MM.1S (cell line): ENCODE measurements around the gene RFX2.

Experiments
- CTCF ChIP-seq: fragments of 300-600 bp; sonication (generic); IDR thresholded peaks from 2 replicates; pipeline ENCODE4 v1.5.1; 2016; ENCODE audit warnings: antibody characterized with exemption, low read length, mixed read lengths
- EZH2 ChIP-seq: fragments of 300-600 bp; sonication (generic); optimal IDR thresholded peaks from 2 replicates; pipeline ENCODE3; 2017; ENCODE audit warnings: low read depth, mild to moderate bottlenecking, antibody characterized with exemption, low read length, mixed read lengths
- EZH2phosphoT487 ChIP-seq: fragments of 300-600 bp; sonication (generic); IDR thresholded peaks from 2 replicates; pipeline ENCODE4 v1.6.1; 2018; ENCODE audit warnings: antibody characterized with exemption, low read length

- TF ChIP-seq EZH2phosphoT487, result no peak
- TF ChIP-seq CTCF, result no peak
- no peak for TF ChIP-seq EZH2
These were observed 154.7 kb downstream of the RFX2 start for GRCh38 chr19:5955636-5955935.
